SK-MEL-5 (cell line): ENCODE results near the gene TKTL1. TPM values are rescaled to one million over a fixed set of nuclear protein-coding genes. Genes with fewer than 3 reads are reported as not detected.
A peak's percentile ranks its signal among the peaks of the same experiment; 100 is the strongest.

Experiments used
- DNase-seq: peaks from one replicate; pipeline ENCODE4 v3.0.0-alpha.2; 2016; ENCODE audit warnings: low read depth, low spot score
- in situ Hi-C: cut with HindIII; loops from 2 replicates; pipeline ENCODE4 v1.10.0; 2016; ENCODE audit warnings: low sequenced_read_pairs, high pct_unique_total_duplicates, low pct_unique_long_range_greater_than_20kb
- total RNA-seq: library from RNA; depleted of rRNA; stranded (reverse); fragments of >200 nt; shearing (Covaris generic); gene quantifications from 2 replicates; pipeline ENCODE4 v1.2.3, GENCODE V29; 2014

Gene TKTL1
- total RNA-seq, 1 experiment from 2014 or later, result 0.42 TPM

GRCh38 chrX:154305541-154306205 lies 10.1 kb downstream of the TKTL1 start:
- in situ Hi-C loops, result no loop called here
- no peak for DNase-seq

DNA sequence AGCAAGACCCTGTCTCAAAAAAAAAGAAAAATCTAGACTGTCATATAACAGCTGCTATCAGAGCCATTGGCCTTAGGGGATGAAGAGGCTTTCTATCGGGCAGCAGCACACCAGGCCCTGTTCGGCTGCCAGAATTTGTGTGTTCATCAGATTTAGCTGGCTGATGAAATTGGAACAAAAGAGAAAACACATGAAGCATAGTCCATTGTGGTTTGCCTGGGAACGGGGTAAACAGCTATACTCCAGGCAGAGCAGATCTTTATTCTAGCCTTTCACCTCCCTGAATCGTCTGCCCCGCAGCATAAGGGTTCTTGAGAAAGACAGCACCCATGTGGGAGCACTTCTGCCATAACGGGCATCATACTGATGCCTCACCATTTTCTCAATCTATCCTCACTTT lies 11.6 kb downstream of the TKTL1 start:
- no peak for DNase-seq
- in situ Hi-C loops, result no loop called here

DNA sequence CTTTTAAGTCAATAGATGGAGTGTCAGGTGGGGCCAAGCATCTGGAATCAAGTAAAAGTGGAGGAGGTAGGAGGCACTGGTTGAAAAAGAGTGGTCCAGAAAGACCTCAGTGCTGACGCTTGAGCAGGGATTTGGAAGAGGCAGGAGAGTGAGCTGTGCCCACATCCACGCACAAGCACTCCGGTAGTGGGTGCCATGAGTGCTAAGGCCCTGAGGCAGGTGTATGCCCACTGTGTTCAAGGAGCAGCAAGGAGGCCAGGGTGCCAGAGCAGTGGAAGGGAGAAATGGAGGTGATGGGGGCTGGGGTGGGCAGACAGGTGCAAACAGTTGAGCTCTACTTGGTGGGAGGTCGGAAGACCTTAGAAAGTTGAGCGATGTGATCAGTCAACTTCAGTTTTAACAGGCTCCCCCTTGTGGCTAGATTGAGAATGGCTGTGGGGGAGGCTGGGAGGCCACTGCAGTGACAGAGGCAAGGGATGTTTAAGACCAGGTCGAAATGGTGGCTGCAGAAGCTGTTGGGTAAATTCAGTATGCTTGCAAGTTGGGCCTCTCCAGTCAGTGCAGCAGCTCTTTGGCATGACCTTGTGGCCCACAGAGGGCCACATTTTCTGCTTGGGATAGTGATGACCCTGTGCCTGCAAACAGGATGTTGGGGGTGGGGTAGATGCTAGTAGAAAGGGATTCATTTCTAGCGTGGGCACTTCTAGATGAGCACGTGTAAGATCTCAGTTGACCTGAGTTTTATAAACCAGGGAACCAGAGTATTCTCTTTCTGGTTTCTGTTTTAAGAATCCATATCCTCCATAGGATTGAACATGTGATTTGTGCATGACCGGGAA lies 12.7 kb downstream of the TKTL1 start:
- peak; percentile 67 for DNase-seq
- in situ Hi-C loops, result no loop called here

GRCh38 chrX:154309041-154309775 lies 13.6 kb downstream of the TKTL1 start:
- in situ Hi-C loops, result no loop called here
- DNase-seq, result no peak

DNA sequence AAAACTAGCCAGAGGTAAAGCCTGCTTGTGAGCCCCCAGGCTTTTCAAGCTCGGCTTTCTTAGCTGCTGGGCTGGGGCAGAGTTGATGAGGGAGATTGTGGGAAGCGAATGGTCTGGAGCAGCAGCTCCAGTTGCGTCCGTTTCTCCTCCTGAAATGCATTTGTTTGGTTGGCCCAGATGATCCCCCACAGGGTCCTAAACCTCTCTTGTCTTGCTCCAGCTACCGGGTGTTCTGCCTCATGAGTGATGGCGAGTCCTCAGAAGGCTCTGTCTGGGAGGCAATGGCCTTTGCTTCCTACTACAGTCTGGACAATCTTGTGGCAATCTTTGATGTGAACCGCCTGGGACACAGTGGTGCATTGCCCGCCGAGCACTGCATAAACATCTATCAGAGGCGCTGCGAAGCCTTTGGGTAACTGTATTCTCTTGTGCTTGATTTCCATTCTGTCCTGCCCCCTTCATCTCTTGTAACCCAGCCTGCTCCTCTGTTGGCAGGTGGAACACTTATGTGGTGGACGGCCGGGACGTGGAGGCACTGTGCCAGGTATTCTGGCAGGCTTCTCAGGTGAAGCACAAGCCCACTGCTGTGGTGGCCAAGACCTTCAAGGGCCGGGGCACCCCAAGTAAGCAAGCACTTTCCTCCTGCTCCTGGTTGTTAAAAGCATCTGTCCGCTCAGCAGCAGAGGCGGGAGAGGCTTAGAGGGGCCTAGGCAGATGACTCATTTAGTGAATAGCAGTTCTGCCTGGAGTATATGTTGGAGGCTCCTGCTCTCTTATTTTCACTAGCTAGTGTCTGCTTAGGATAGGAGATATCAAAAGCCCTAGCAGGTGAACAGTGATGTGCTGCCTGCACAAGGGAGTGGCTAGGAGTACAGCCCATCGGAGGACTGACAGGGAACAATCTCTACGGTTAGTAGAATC lies 15.3 kb downstream of the TKTL1 start:
- DNase-seq, result no peak
- in situ Hi-C loops, result no loop called here

- DNase-seq, result no peak
- in situ Hi-C loops, result no loop called here
Observed at GRCh38 chrX:154312116-154312515, 16.5 kb downstream of the TKTL1 start.

DNA sequence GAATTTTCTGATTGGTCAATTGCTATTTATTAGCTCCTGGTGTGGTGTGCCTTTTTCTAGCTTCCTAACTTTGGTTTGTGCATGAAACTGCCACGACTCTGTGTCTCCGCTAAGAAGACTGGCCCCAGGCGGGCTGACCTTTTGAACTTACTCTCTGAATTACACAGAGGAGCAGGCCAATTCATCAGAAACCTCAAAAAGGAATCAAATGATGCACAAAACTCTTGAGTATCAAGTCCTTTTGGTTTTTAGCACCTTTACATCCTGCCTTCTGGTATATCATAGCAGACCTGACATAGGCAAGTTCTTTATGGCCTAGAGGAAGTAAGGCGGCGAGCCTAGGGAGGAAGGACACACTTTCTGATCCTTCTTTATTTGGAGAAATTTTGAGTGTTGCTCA lies 17.6 kb downstream of the TKTL1 start:
- DNase-seq, result no peak
- in situ Hi-C loops, result no loop called here

- in situ Hi-C loops, result no loop called here
- DNase-seq, result no peak
Observed at GRCh38 chrX:154315416-154315815, 19.8 kb downstream of the TKTL1 start.

DNA sequence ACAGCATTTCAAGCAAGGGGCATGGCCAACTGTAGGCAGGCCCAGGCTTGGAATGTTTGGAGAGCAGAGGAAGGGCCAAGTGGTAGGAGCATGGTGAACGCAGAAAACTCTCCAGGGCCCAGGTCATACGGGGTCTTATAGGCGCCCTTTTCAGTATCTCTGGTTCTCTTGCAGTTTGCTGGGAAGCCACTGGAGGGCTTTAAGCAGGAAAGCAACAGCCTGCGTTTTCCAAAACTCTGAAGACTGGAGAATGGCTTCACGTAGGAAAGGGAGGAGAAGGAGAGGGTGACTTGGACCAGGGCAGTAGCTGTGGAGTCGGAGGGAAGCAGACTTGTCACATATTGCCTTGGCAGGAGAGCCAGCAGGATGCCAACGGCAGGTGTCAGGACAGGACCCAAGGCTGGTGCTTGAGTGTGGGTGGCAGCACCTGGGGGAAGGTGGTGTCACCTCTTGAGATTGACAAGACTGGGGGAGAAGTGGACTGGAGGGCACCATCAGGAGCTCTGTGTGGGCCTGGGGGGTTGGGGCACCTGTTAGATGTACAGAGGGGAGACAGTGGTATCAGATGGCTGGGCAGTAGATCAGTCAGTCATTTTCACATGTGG lies 21.9 kb downstream of the TKTL1 start:
- in situ Hi-C loops, result no loop called here
- DNase-seq, result peak; percentile 64

DNA sequence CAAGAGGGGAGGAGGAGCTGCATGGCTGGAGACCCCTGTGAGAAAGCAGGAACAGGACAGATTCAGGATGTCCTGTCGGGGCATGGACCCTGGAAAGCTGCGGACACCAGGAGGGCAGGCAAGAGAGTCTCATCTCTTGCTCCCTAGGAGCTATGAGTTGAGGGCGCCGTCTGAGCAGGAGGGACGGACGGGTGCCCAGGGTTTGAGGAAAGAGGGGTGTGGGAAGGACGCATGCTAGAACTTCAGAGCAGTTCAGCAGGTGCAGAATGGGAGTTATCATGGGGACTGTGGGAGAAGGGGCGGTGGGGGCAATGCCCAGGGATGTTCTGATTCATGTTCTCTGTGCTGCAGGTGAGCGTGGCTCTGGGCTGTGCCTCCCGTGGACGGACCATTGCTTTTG lies 24.8 kb downstream of the TKTL1 start:
- in situ Hi-C loops, result no loop called here

DNA sequence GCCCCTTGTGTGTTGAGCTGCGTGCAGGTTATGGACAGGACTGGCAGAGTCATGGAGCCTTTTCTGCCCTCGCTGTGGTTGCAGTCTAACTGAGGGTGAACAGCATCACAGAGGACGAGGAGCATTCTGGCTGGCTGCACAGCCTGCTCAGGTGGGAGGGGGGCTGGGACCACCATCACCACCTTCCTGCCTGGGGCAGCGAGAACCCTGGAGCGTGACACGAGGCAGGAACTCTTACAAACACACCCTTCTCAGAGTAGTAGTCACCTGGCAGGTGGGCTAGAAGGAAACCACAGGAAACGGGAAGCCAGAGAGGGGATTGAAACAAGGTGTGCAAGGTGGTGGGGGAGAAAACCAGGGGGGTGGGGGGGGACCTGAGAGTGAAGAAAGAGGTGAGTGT lies 25.6 kb downstream of the TKTL1 start:
- DNase-seq, result no peak
- in situ Hi-C loops, result no loop called here

More for the DNA sequence above, 24.8 kb downstream of the TKTL1 start:
- DNase-seq, result no peak

- DNase-seq, result peak; percentile 34
- in situ Hi-C loops, result no loop called here
Observed at GRCh38 chrX:154321594-154321993, 26.0 kb downstream of the TKTL1 start.

DNA sequence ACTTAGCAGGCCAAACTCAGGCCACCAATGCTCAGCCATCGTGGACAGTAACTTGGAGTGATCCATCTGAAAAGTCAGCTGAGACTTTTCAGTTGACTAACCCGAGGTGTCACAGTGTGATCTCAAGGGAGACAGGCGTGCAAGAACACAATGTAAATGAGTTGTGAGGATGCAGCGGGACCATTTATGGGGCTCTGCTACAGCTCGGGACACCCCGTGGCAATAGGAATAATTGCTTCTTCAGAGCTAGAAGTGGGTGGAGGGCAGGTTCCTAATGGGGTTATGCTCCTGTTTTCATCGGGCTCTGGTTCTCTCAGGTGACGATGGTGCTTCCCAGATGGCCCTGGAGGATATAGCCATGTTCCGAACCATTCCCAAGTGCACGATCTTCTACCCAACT lies 27.3 kb downstream of the TKTL1 start:
- no peak for DNase-seq
- in situ Hi-C loops, result no loop called here

- in situ Hi-C loops, result no loop called here
- no peak for DNase-seq
Observed at GRCh38 chrX:154323537-154323936, 27.9 kb downstream of the TKTL1 start.

DNA sequence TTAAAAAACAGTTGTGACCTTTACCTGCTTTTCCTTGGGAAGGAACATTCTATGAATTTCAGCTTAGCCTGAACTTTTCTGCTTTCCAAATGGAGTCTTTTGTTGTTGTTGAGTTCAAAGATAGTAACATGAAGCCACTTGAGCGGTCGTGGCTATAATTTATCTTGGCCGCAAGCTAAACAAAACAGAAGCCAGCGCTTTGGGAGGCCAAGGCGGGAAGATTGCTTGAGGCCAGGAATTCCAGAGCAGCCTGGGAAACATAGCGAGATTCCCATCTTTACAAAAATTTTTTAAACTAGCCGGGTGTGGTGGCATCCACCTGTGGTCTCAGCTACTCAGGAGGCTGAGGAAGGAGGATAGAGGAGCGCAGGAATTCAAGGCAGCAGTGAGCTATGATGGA lies 29.9 kb downstream of the TKTL1 start:
- in situ Hi-C loops, result no loop called here
- no peak for DNase-seq

DNA sequence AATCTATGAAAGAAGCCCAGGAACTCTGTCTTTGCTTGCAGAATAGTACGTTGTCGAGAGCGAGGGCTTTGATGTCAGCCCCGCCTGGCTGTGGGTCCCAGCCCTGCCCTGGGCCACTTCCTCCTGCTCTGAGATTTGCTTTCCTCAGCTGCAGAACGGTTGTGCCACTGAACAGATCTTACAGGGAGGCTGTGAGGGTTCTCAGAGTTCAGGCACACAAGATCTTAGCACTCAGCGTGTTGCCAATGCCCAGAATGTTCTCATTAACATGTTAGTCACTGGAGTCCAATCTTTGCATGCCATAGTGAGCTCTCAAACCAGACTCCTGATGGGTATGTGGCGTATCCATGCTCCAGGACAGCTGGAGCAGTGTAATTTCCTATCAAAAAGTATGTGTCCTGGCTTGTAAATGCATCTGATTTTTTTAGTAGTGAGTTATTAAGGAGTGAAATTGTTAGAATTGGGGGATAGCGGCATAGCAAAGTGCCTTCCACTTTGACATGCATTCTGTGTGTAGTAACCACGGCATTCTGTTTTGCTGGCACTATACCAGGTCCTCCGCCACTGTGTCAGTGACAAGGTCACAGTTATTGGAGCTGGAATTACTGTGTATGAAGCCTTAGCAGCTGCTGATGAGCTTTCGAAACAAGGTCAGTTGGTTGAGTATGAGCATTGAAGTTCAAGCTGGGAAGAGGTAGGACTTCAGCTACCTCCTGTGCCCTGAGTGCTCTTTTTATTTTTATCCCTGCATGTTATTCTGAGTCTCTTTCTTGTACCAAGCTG lies 31.6 kb downstream of the TKTL1 start:
- in situ Hi-C loops, result no loop called here
- no peak for DNase-seq
